Karpas-422 (cell line): Measurements from ENCODE around the gene USP20. TPM values are rescaled to one million over a fixed set of nuclear protein-coding genes. Genes with fewer than 3 reads are reported as not detected.

ENCODE experiments used
- DNase-seq: peaks from one replicate; pipeline ENCODE4 v3.0.0-alpha.2; 2015
- H2AFZ ChIP-seq: fragments of 200-600 bp; sonication (generic); 2 replicates; pipeline ENCODE4 v1.6.1; 2014; ENCODE audit warnings: antibody characterized with exemption, low read length, mixed read lengths
- H3K27ac ChIP-seq: fragments of 200-600 bp; sonication (generic); 2 replicates; pipeline ENCODE4 v1.5.1; 2014; ENCODE audit warnings: mild to moderate bottlenecking, low read length, moderate library complexity
- H3K27me3 ChIP-seq: fragments of 200-600 bp; sonication (generic); 2 replicates; pipeline ENCODE4 v1.6.1; 2014; ENCODE audit warnings: low read length, mixed read lengths
- H3K36me3 ChIP-seq: fragments of 200-600 bp; sonication (generic); 2 replicates; pipeline ENCODE4 v1.6.1; 2014; ENCODE audit warnings: low read length, mixed read lengths; ENCODE audit not compliant: insufficient read depth
- H3K4me1 ChIP-seq: fragments of 200-600 bp; sonication (generic); 2 replicates; pipeline ENCODE4 v1.6.1; 2014; ENCODE audit warnings: mild to moderate bottlenecking, low read length, mixed read lengths
- H3K4me2 ChIP-seq: fragments of 200-600 bp; sonication (generic); 2 replicates; pipeline ENCODE4 v1.6.1; 2014; ENCODE audit warnings: low read length, low read depth, mild to moderate bottlenecking; ENCODE audit not compliant: poor library complexity, severe bottlenecking
- H3K4me3 ChIP-seq: fragments of 200-600 bp; sonication (generic); 2 replicates; pipeline ENCODE4 v1.5.1; 2014; ENCODE audit warnings: mild to moderate bottlenecking, antibody characterized with exemption, low read length, mixed read lengths
- H3K79me2 ChIP-seq: fragments of 200-600 bp; sonication (generic); 2 replicates; pipeline ENCODE4 v1.6.1; 2014; ENCODE audit warnings: mild to moderate bottlenecking, low read length, mixed read lengths
- H3K9ac ChIP-seq: fragments of 200-600 bp; sonication (generic); 2 replicates; pipeline ENCODE4 v1.6.0; 2014; ENCODE audit warnings: low read length
- H3K9me2 ChIP-seq: fragments of 200-600 bp; sonication (generic), shearing (Covaris generic); replicated peaks from 2 replicates; pipeline ENCODE4 v1.6.0; 2014; ENCODE audit warnings: mild to moderate bottlenecking, low read length, moderate library complexity; ENCODE audit not compliant: insufficient read depth
- H3K9me3 ChIP-seq: fragments of 300-700, 200-600 bp; sonication (generic); 2 replicates; pipeline ENCODE4 v1.6.1; 2014; ENCODE audit warnings: low read length, mixed read lengths
- H4K20me1 ChIP-seq: fragments of 200-600 bp; sonication (generic); 2 replicates; pipeline ENCODE4 v1.6.1; 2014; ENCODE audit warnings: mild to moderate bottlenecking, antibody characterized with exemption, low read length, low read depth; ENCODE audit not compliant: insufficient read depth
- total RNA-seq: library from RNA; depleted of rRNA; stranded (reverse); fragments of >200 nt; shearing (Covaris generic); gene quantifications from 2 replicates; pipeline ENCODE4 v1.2.3, GENCODE V29; 2014; ENCODE audit warnings: low replicate concordance

USP20 gene
- total RNA-seq, 1 experiment from 2014 or later = 11.7 TPM

GRCh38 chr9:129885670-129886106, 50.4 kb downstream of the USP20 start:
- Histone ChIP-seq H3K79me2 (peaks cover 5% of the 10 kb centered on the region; the same call in 1 of the 2 replicates), H3K4me1 (peaks cover 63% of the 10 kb centered on the region), H3K9me3 (no peaks in the 10 kb centered on the region), H3K9ac (peak overlapping the region; percentile 75), H2AFZ (peak overlapping the region; percentile 0; the same call in 1 of the 2 replicates), H3K27ac (peak overlapping the region; percentile 93), H3K36me3 (peaks cover 7% of the 10 kb centered on the region), H4K20me1 (no peaks in the 10 kb centered on the region), H3K4me3 (peak overlapping the region; percentile 64), H3K4me2 (peak overlapping the region; percentile 73), H3K9me2 (no peaks in the 10 kb centered on the region), H3K27me3 (no peaks in the 10 kb centered on the region)
- DNase-seq = peak; percentile 95

GRCh38 chr9:129886226-129887174, 51.2 kb downstream of the USP20 start:
- Histone ChIP-seq H3K27me3 (no peaks in the 10 kb centered on the region), H3K27ac (peak overlapping the region; percentile 93), H3K4me3 (peak overlapping the region; percentile 64), H3K4me1 (peaks cover 64% of the 10 kb centered on the region), H3K4me2 (peak overlapping the region; percentile 73), H4K20me1 (no peaks in the 10 kb centered on the region), H3K9me3 (no peaks in the 10 kb centered on the region), H3K36me3 (peaks cover 11% of the 10 kb centered on the region), H3K9me2 (no peaks in the 10 kb centered on the region), H3K9ac (peak overlapping the region; percentile 75), H3K79me2 (peaks cover 7% of the 10 kb centered on the region; the same call in 1 of the 2 replicates), H2AFZ (no peak overlapping the region)
- DNase-seq = peak; percentile 81

- H3K9ac ChIP-seq = peak overlapping the region; percentile 75
- peak; percentile 61 for DNase-seq
- H3K4me2 ChIP-seq = peak overlapping the region; percentile 73
- peaks cover 13% of the 10 kb centered on the region; the same call in 1 of the 2 replicates for H3K36me3 ChIP-seq
- no peaks in the 10 kb centered on the region for H3K9me3 ChIP-seq
- no peaks in the 10 kb centered on the region for H3K27me3 ChIP-seq
- peak overlapping the region; percentile 93 for H3K27ac ChIP-seq
- peaks cover 75% of the 10 kb centered on the region for H3K4me1 ChIP-seq
- no peaks in the 10 kb centered on the region for H3K9me2 ChIP-seq
- no peak overlapping the region for H2AFZ ChIP-seq
- H3K4me3 ChIP-seq = peak overlapping the region; percentile 64
- peaks cover 8% of the 10 kb centered on the region; the same call in 1 of the 2 replicates for H3K79me2 ChIP-seq
- H4K20me1 ChIP-seq = no peaks in the 10 kb centered on the region
These were observed 52.4 kb downstream of the USP20 start for GRCh38 chr9:129887334-129888292.

DNA sequence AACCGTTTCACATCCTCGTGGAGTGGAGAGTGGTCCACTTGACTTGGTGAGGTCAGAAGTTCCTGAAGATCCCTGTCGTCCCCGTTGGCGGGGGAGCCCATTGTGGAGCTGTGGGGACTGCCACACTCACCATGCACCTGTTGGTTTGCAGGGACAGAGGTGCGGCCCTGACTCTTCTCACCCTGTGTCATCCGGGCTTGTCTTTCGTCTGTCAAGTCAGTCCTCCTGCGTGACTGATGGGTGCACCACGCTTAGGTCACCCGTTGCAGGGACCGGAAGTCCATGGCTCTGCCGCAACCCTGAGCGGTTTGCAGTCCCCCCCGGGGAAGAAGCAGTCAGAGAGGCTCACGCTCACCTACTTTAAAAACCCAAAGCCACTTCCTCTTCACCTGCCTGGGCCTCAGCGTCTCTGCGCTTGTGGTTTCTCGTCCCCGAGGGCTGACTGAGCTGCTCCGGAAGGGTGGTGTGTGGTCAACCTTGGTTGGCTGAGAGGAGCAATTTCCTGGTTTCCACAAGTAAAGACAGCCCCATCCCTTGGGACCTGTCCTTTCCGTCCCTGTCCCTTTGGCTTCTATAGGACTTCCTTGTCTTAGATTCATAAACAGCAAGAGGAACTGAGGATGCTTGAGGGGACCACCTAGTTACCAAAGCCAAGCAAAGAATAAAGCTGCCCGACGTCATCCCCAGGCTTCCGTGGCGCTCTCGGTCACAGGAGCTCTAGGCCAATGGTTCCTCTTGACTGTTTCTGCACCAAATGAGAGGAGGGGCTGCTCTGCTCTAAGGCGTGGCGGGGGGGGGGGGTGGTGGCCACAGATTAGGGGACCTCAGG, 53.2 kb downstream of the USP20 start:
- H3K9ac ChIP-seq = peak overlapping the region; percentile 75
- peaks cover 11% of the 10 kb centered on the region; the same call in 1 of the 2 replicates for H3K79me2 ChIP-seq

GRCh38 chr9:129889122-129889940, 54.1 kb downstream of the USP20 start:
- Histone ChIP-seq H3K9me2 (no peaks in the 10 kb centered on the region), H3K4me2 (peak overlapping the region; percentile 73), H3K9me3 (no peaks in the 10 kb centered on the region), H3K27me3 (no peaks in the 10 kb centered on the region), H3K79me2 (peaks cover 11% of the 10 kb centered on the region; the same call in 1 of the 2 replicates), H3K27ac (peak overlapping the region; percentile 93), H3K9ac (peak overlapping the region; percentile 60), H2AFZ (no peak overlapping the region), H3K4me1 (peaks cover 85% of the 10 kb centered on the region), H3K4me3 (peak overlapping the region; percentile 56), H4K20me1 (no peaks in the 10 kb centered on the region), H3K36me3 (peaks cover 13% of the 10 kb centered on the region)
- DNase-seq = no peak

More for the DNA sequence above, 53.2 kb downstream of the USP20 start:
- H4K20me1 ChIP-seq = no peaks in the 10 kb centered on the region
- no peaks in the 10 kb centered on the region for H3K27me3 ChIP-seq
- DNase-seq = peak; percentile 97
- no peak overlapping the region for H2AFZ ChIP-seq
- H3K27ac ChIP-seq = peak overlapping the region; percentile 93
- H3K36me3 ChIP-seq = peaks cover 13% of the 10 kb centered on the region
- H3K9me3 ChIP-seq = no peaks in the 10 kb centered on the region
- H3K4me1 ChIP-seq = peaks cover 83% of the 10 kb centered on the region
- H3K9me2 ChIP-seq = no peaks in the 10 kb centered on the region
- peak overlapping the region; percentile 73 for H3K4me2 ChIP-seq
- H3K4me3 ChIP-seq = peak overlapping the region; percentile 64

GRCh38 chr9:129889941-129890717, 54.9 kb downstream of the USP20 start:
- Histone ChIP-seq H3K9ac (no peak overlapping the region), H4K20me1 (no peaks in the 10 kb centered on the region), H3K9me3 (no peaks in the 10 kb centered on the region), H3K4me2 (no peak overlapping the region), H3K36me3 (peaks cover 16% of the 10 kb centered on the region), H3K4me3 (no peak overlapping the region), H3K4me1 (peaks cover 85% of the 10 kb centered on the region), H3K79me2 (peaks cover 15% of the 10 kb centered on the region; the same call in 1 of the 2 replicates), H3K27ac (peak overlapping the region; percentile 93), H3K27me3 (no peaks in the 10 kb centered on the region), H2AFZ (no peak overlapping the region), H3K9me2 (no peaks in the 10 kb centered on the region)
- no peak for DNase-seq
